GM18526 (cell line): ENCODE results near the gene TBCCD1.

Source experiments
- POLR2A ChIP-seq: IDR thresholded peaks from 3 replicates; pipeline ENCODE4 v1.6.1; 2011; ENCODE audit not compliant: insufficient read length; ENCODE audit errors: extremely low read depth

Gene TBCCD1

GRCh38 chr3:186577521-186577920 lies 10.4 kb upstream of the TBCCD1 start:
- no peak for TF ChIP-seq POLR2A

GRCh38 chr3:186571644-186572013 lies 4.5 kb upstream of the TBCCD1 start:
- no peak for TF ChIP-seq POLR2A

GRCh38 chr3:186570941-186571643 lies 4.0 kb upstream of the TBCCD1 start:
- no peak for TF ChIP-seq POLR2A

GRCh38 chr3:186570096-186570940 lies 3.2 kb upstream of the TBCCD1 start, which contains the start of gene DNAJB11:
TSS of gene DNAJB11 (plus strand) at chr3:186570720. CDS start at chr3:186570898, 178 bp downstream.
- TF ChIP-seq POLR2A, result peak; percentile 82

GRCh38 chr3:186569779-186570095 lies 2.6 kb upstream of the TBCCD1 start:
- no peak for TF ChIP-seq POLR2A

GRCh38 chr3:186566772-186567071 lies 417 bp downstream of the TBCCD1 start:
- no peak for TF ChIP-seq POLR2A

- no peak for TF ChIP-seq POLR2A
These were observed 2.6 kb downstream of the TBCCD1 start for GRCh38 chr3:186564586-186564985.

GRCh38 chr3:186552408-186553031 lies 14.6 kb downstream of the TBCCD1 start:
- no peak for TF ChIP-seq POLR2A

GRCh38 chr3:186551387-186551786 lies 15.8 kb downstream of the TBCCD1 start:
- TF ChIP-seq POLR2A, result no peak

GRCh38 chr3:186549497-186549896 lies 17.6 kb downstream of the TBCCD1 start:
- TF ChIP-seq POLR2A, result no peak

- TF ChIP-seq POLR2A, result no peak
These were observed 22.9 kb downstream of the TBCCD1 start, which contains the start of gene CRYGS for GRCh38 chr3:186544281-186544680. TSS of gene CRYGS (minus strand) at chr3:186544380. CDS start at chr3:186544326, 54 bp downstream.

- TF ChIP-seq POLR2A, result no peak
These were observed 26.3 kb downstream of the TBCCD1 start for GRCh38 chr3:186540835-186541226.

GRCh38 chr3:186540221-186540834 lies 26.8 kb downstream of the TBCCD1 start:
- TF ChIP-seq POLR2A, result no peak

- TF ChIP-seq POLR2A, result no peak
These were observed 28.4 kb downstream of the TBCCD1 start for GRCh38 chr3:186538779-186539178.
